Diencephalon (tissue), 1 donor: Measurements from ENCODE around the gene LAGE3. TPM values are rescaled to one million over a fixed set of nuclear protein-coding genes. Genes with fewer than 3 reads are reported as not detected.

Source experiments
- small RNA-seq: library from RNA; depleted of rRNA; stranded (forward); fragments of <200 nt; gene quantifications from one replicate; pipeline ENCODE3, GENCODE V24; 2014
- total RNA-seq: library from RNA; depleted of rRNA; stranded (reverse); fragments of >200 nt; gene quantifications from one replicate; pipeline ENCODE4 v1.2.3, GENCODE V29; 2014

The LAGE3 gene
- total RNA-seq: 16.1 TPM

GRCh38 chrX:154478728-154479622, at the start of gene LAGE3:
LAGE3 (minus strand) TSS chrX:154479281; CDS start chrX:154478915, 366 bp downstream.

GRCh38 chrX:154515966-154516655, 37.0 kb upstream of the LAGE3 start, which contains the start of gene FAM3A:
FAM3A (minus strand) TSS chrX:154516232; CDS start chrX:154515772, 460 bp downstream.

GRCh38 chrX:154490414-154491083, 11.5 kb upstream of the LAGE3 start, which contains the start of gene SLC10A3:
SLC10A3 (minus strand) TSS chrX:154490629; CDS start chrX:154488940, 1,689 bp downstream.

GRCh38 chrX:154486396-154487207, 7.5 kb upstream of the LAGE3 start, which contains the start of gene UBL4A:
UBL4A (minus strand) TSS chrX:154486615; CDS start chrX:154486584, 31 bp downstream.

GRCh38 chrX:154458116-154458953, 20.7 kb downstream of the LAGE3 start, which contains the start of gene PLXNA3:
PLXNA3 (plus strand) TSS chrX:154458281; CDS start chrX:154460184, 1,903 bp downstream.

GRCh38 chrX:154443992-154444754, 34.9 kb downstream of the LAGE3 start, which contains the start of gene FAM50A:
FAM50A (plus strand) TSS chrX:154444141; CDS start chrX:154444236, 95 bp downstream.

GRCh38 chrX:154436983-154437752, 41.9 kb downstream of the LAGE3 start, which contains the start of gene GDI1:
GDI1 (plus strand) TSS chrX:154437154; CDS start chrX:154437255, 101 bp downstream.

GRCh38 chrX:154428176-154429171, 50.6 kb downstream of the LAGE3 start, which contains the start of gene ATP6AP1:
ATP6AP1 (plus strand) TSS chrX:154428677; CDS start chrX:154428693, 16 bp downstream.

Small RNA genes within 50 kb of the gene (small RNA-seq; reads per million reads assigned to genes)
- gene MIR6858: 0.10 reads per million
- gene RN7SL697P: not detected

Other genes with a start within 250 kb of the LAGE3 start
- not detected for gene OPN1MW3, start 221.7 kb downstream of the LAGE3 start, total RNA-seq
- not detected for gene TEX28, start 184.2 kb downstream of the LAGE3 start, total RNA-seq
- 0.69 TPM for gene TKTL1, start 183.5 kb downstream of the LAGE3 start, total RNA-seq
- gene FLNA, start 104.6 kb downstream of the LAGE3 start, total RNA-seq: 93.4 TPM
- gene EMD, start 100.0 kb downstream of the LAGE3 start, total RNA-seq: 35.8 TPM
- 1,254 TPM for gene RPL10, start 80.9 kb downstream of the LAGE3 start, total RNA-seq
- 10.6 TPM for gene DNASE1L1, start 70.0 kb downstream of the LAGE3 start, total RNA-seq
- 12.0 TPM for gene TAFAZZIN, start 67.7 kb downstream of the LAGE3 start, total RNA-seq
- gene ATP6AP1, start 50.6 kb downstream of the LAGE3 start, total RNA-seq: 83.0 TPM
- 289 TPM for gene GDI1, start 42.1 kb downstream of the LAGE3 start, total RNA-seq
- 26.1 TPM for gene FAM50A, start 35.1 kb downstream of the LAGE3 start, total RNA-seq
- 20.5 TPM for gene PLXNA3, start 21.0 kb downstream of the LAGE3 start, total RNA-seq
- gene UBL4A, start 7.3 kb upstream of the LAGE3 start, total RNA-seq: 35.1 TPM
- 3.5 TPM for gene SLC10A3, start 11.3 kb upstream of the LAGE3 start, total RNA-seq
- 15.0 TPM for gene FAM3A, start 37.0 kb upstream of the LAGE3 start, total RNA-seq
- 17.3 TPM for gene G6PD, start 67.6 kb upstream of the LAGE3 start, total RNA-seq
- 6.0 TPM for gene IKBKG, start 68.3 kb upstream of the LAGE3 start, total RNA-seq
- not detected for gene CTAG1A, start 105.9 kb upstream of the LAGE3 start, total RNA-seq
- gene CTAG1B, start 140.0 kb upstream of the LAGE3 start, total RNA-seq: not detected
- not detected for gene CTAG2, start 174.3 kb upstream of the LAGE3 start, total RNA-seq